Stimulated activated naive CD8-positive, alpha-beta T cell treated with anti-CD3 and anti-CD28 coated beads, Interleukin-15, Interleukin-2, amounts not matched to agents 100 ng/mL and 50 ng/mL, for 24 hours (primary cell): ENCODE measurements around the gene PPFIBP1.
"Not testable (repeated sequence)": the region's sequence is repeated elsewhere in the genome, so short reads cannot be mapped to it uniquely, and the experiment has no call there.

Source experiments
- H3K27ac Mint-ChIP-seq: one replicate; pipeline ENCODE4 v1.8.0; 2021; ENCODE audit warnings: mild to moderate bottlenecking, mixed read lengths
- H3K27me3 Mint-ChIP-seq: one replicate; pipeline ENCODE4 v1.8.0; 2021; ENCODE audit warnings: mixed read lengths
- H3K36me3 Mint-ChIP-seq: one replicate; pipeline ENCODE4 v1.8.0; 2021; ENCODE audit warnings: low read depth, mixed read lengths
- H3K4me1 Mint-ChIP-seq: one replicate; pipeline ENCODE4 v1.8.0; 2021; ENCODE audit warnings: low read depth, mixed read lengths
- H3K4me3 Mint-ChIP-seq: one replicate; pipeline ENCODE4 v1.8.0; 2021; ENCODE audit warnings: mild to moderate bottlenecking, mixed read lengths
- H3K9me3 Mint-ChIP-seq: one replicate; pipeline ENCODE4 v1.8.0; 2021; ENCODE audit warnings: mixed read lengths

Gene PPFIBP1

GRCh38 chr12:27623645-27624044 is 99.6 kb downstream of the PPFIBP1 start:
- no peaks in the 10 kb centered on the region for H3K9me3 Mint-ChIP-seq
- H3K4me1 Mint-ChIP-seq = peaks cover 36% of the 10 kb centered on the region
- no peak overlapping the region for H3K4me3 Mint-ChIP-seq
- H3K27me3 Mint-ChIP-seq = no peaks in the 10 kb centered on the region
- no peak overlapping the region for H3K27ac Mint-ChIP-seq
- no peaks in the 10 kb centered on the region for H3K36me3 Mint-ChIP-seq

DNA sequence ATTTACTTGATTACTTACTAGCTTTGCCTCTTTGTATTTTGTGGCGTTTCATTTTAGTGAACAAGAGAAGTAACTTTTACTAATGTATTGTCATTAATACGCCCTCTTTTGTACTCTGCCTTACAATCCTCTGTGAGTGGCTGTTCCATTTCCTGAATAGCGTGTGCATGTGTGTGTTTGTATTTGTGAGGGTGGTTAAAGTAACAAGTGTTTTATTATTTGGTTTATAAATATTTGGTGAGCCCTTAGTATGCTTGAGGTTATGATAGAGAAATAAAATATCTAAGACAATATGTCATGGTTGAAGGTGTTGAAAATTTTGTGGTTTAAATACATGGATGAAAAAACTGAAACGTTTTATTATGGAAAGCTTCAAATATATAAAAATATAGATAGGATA is 100.6 kb downstream of the PPFIBP1 start:
- no peaks in the 10 kb centered on the region for H3K36me3 Mint-ChIP-seq
- no peak overlapping the region for H3K4me3 Mint-ChIP-seq
- no peaks in the 10 kb centered on the region for H3K27me3 Mint-ChIP-seq

GRCh38 chr12:27627123-27627852 is 103.3 kb downstream of the PPFIBP1 start:
- Mint-ChIP-seq H3K27ac (no peak overlapping the region), H3K36me3 (no peaks in the 10 kb centered on the region), H3K27me3 (no peaks in the 10 kb centered on the region), H3K4me3 (no peak overlapping the region), H3K4me1 (peaks cover 20% of the 10 kb centered on the region), H3K9me3 (no peaks in the 10 kb centered on the region)

More for the DNA sequence above, 100.6 kb downstream of the PPFIBP1 start:
- H3K4me1 Mint-ChIP-seq = peaks cover 27% of the 10 kb centered on the region
- no peak overlapping the region for H3K27ac Mint-ChIP-seq
- no peaks in the 10 kb centered on the region for H3K9me3 Mint-ChIP-seq

- H3K4me1 Mint-ChIP-seq = peaks cover 20% of the 10 kb centered on the region
- not testable (repeated sequence) for H3K36me3 Mint-ChIP-seq, H3K9me3 Mint-ChIP-seq, H3K27me3 Mint-ChIP-seq, H3K4me3 Mint-ChIP-seq, H3K27ac Mint-ChIP-seq
These were observed 104.0 kb downstream of the PPFIBP1 start for GRCh38 chr12:27627853-27628469.

DNA sequence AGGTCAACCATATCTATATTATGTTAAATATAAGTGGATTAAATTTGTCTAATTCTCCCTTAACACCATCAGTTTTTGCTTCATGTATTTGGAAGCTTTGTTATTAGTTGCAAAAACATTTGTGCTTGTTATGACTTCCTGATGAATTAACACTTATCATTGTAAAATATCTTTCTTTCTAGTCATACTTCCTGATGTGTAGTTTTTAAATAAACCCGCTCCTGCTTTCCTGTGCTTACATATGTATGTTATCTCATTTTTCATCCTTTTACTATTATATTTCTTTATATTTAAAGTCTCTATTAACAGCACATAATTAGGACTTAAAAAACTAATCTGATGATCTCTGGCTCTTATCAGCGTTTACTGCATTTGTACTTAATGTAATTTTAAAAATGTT is 106.2 kb downstream of the PPFIBP1 start:
- not testable (repeated sequence) for H3K27me3 Mint-ChIP-seq, H3K27ac Mint-ChIP-seq, H3K36me3 Mint-ChIP-seq, H3K9me3 Mint-ChIP-seq, H3K4me3 Mint-ChIP-seq
- H3K4me1 Mint-ChIP-seq = peaks cover 16% of the 10 kb centered on the region

DNA sequence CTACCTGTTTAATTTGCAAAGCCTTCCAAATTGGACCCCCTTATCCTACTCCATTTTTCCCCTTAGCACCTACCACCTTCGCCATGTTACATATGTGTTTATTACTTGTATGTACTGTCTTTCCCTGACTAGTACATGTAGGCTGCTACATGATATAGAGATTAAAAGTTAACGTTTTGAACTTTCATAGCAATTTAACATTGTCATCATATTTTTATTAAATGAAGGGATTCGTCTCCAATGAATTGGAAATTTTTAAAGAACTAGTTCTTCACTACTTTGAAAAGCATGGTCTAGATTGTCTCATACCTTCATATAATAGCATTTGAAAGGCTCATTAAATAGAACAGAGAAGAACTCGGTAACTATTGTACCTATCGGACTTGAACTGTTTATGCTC is 107.4 kb downstream of the PPFIBP1 start:
- peaks cover 16% of the 10 kb centered on the region for H3K4me1 Mint-ChIP-seq
- H3K4me3 Mint-ChIP-seq = no peak overlapping the region
- no peak overlapping the region for H3K27ac Mint-ChIP-seq
- H3K36me3 Mint-ChIP-seq = peaks cover 13% of the 10 kb centered on the region
- no peaks in the 10 kb centered on the region for H3K27me3 Mint-ChIP-seq
- no peaks in the 10 kb centered on the region for H3K9me3 Mint-ChIP-seq

GRCh38 chr12:27631813-27632491 is 107.9 kb downstream of the PPFIBP1 start:
- peaks cover 16% of the 10 kb centered on the region for H3K4me1 Mint-ChIP-seq
- H3K9me3 Mint-ChIP-seq = no peaks in the 10 kb centered on the region
- no peak overlapping the region for H3K4me3 Mint-ChIP-seq
- H3K27ac Mint-ChIP-seq = no peak overlapping the region
- H3K27me3 Mint-ChIP-seq = no peaks in the 10 kb centered on the region
- H3K36me3 Mint-ChIP-seq = peaks cover 13% of the 10 kb centered on the region

- Mint-ChIP-seq H3K27ac (no peak overlapping the region), H3K9me3 (no peaks in the 10 kb centered on the region), H3K4me3 (no peak overlapping the region), H3K4me1 (peaks cover 10% of the 10 kb centered on the region), H3K36me3 (peaks cover 16% of the 10 kb centered on the region), H3K27me3 (no peaks in the 10 kb centered on the region)
These were observed 111.5 kb downstream of the PPFIBP1 start for GRCh38 chr12:27635349-27635972.

- not testable (repeated sequence) for H3K27ac Mint-ChIP-seq, H3K4me1 Mint-ChIP-seq, H3K27me3 Mint-ChIP-seq, H3K4me3 Mint-ChIP-seq, H3K9me3 Mint-ChIP-seq
- peaks cover 16% of the 10 kb centered on the region for H3K36me3 Mint-ChIP-seq
These were observed 112.6 kb downstream of the PPFIBP1 start for GRCh38 chr12:27636569-27636968.

DNA sequence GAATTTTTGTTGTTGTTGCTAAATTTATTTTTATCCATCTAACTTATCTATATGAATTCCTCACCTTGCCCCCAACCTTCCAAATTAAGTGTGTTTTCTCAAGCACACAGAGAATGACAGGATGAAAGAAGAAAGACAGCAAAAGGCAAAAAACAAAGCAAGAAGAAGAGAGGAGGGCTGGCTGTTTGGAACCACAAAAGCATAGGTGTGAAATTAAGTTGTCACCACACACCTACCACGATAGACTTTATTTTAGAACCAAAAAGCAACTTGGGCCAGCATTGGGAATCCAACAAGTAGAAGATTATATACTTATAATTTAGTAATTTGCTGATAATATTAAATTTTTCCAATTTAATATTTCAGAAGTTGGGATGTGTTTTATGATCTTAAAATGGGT is 113.5 kb downstream of the PPFIBP1 start:
- Mint-ChIP-seq H3K4me1 (peaks cover 10% of the 10 kb centered on the region), H3K27me3 (no peaks in the 10 kb centered on the region), H3K27ac (no peak overlapping the region), H3K36me3 (peaks cover 16% of the 10 kb centered on the region), H3K9me3 (no peaks in the 10 kb centered on the region), H3K4me3 (no peak overlapping the region)

DNA sequence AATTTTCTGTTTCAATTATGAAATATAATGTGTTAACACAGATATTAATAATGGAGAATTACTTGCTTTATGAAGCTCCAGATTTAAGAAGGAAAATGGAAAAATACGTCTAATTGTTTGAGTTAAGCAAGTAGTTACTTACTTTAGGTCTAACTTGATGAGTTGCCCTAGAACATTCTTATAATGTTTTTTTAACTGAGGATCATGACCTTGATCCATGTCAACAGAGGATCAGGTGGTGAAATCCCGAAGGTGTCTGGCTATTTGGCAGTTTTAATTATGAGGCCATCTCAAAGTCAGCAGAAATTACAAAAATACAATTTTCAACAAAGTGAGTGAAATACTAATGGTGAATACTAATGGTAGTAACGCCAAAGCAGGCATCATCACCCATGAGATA is 115.3 kb downstream of the PPFIBP1 start:
- H3K9me3 Mint-ChIP-seq = no peaks in the 10 kb centered on the region
- H3K4me3 Mint-ChIP-seq = no peak overlapping the region
- H3K27ac Mint-ChIP-seq = no peak overlapping the region
- peaks cover 15% of the 10 kb centered on the region for H3K36me3 Mint-ChIP-seq
- H3K27me3 Mint-ChIP-seq = no peaks in the 10 kb centered on the region
- peaks cover 10% of the 10 kb centered on the region for H3K4me1 Mint-ChIP-seq

GRCh38 chr12:27640566-27641200 is 116.7 kb downstream of the PPFIBP1 start:
- not testable (repeated sequence) for H3K27ac Mint-ChIP-seq, H3K4me1 Mint-ChIP-seq, H3K36me3 Mint-ChIP-seq, H3K4me3 Mint-ChIP-seq, H3K27me3 Mint-ChIP-seq, H3K9me3 Mint-ChIP-seq

DNA sequence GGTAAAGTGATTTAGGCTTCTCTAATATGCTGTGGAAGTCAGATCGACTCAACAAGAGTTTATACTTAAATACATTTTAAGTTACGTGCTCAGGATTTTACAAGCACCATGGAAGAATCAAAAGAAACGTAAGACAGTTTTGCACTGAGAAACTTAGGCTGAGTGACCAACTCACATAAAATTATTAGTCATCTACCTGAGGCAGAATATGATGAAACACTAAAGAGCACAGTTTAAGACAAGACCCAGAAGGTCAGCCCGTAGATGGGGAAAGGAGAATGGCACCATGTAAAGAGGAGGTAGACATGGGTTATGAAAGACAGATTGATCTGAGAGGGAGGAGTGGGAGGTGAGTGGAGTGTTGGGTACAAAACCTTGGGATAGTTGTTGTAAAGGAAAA is 118.4 kb downstream of the PPFIBP1 start:
- not testable (repeated sequence) for H3K27me3 Mint-ChIP-seq, H3K4me3 Mint-ChIP-seq, H3K4me1 Mint-ChIP-seq, H3K36me3 Mint-ChIP-seq, H3K27ac Mint-ChIP-seq, H3K9me3 Mint-ChIP-seq

DNA sequence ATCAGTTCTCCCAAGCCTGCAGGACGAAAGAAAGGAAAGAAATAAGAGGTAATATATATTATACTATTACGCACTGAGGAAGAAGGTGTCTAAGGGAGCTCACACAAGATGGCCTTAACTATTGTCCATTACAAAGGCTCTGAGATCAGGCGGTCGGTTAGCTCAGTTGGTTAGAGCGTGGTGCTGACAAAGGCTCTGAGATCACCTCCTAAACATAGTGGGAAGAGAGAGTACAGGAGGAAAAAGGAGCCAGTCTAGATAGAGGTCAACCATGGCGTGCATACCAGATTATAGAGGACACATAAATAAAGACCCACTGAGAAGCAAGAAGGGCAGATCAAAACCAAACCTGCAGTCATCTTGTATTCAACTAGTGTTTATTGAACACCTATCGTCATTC is 118.9 kb downstream of the PPFIBP1 start:
- not testable (repeated sequence) for H3K27ac Mint-ChIP-seq, H3K4me3 Mint-ChIP-seq, H3K9me3 Mint-ChIP-seq, H3K27me3 Mint-ChIP-seq, H3K4me1 Mint-ChIP-seq, H3K36me3 Mint-ChIP-seq
